Endodermal cell (in vitro differentiated cells): ENCODE results near the gene IGF2. TPM values are rescaled to one million over a fixed set of nuclear protein-coding genes. Genes with fewer than 3 reads are reported as not detected.

Experiments
- DNase-seq: peaks from one replicate; pipeline ENCODE4 v3.0.0-alpha.2; 2017
- H3K27ac ChIP-seq: 2 replicates; pipeline ENCODE4 v1.5.1; 2013; ENCODE audit warnings: mild to moderate bottlenecking, low read depth, low read length, moderate library complexity
- H3K27me3 ChIP-seq: 2 replicates; pipeline ENCODE4 v1.6.1; 2013; ENCODE audit warnings: mild to moderate bottlenecking, low read length, moderate library complexity; ENCODE audit not compliant: insufficient read depth, control insufficient read depth, poor library complexity, severe bottlenecking
- H3K36me3 ChIP-seq: 2 replicates; pipeline ENCODE4 v1.7.0; 2013; ENCODE audit warnings: mild to moderate bottlenecking, low read length, moderate library complexity; ENCODE audit not compliant: control insufficient read depth, insufficient read depth
- H3K4me1 ChIP-seq: one replicate; pipeline ENCODE4 v1.7.0; 2013; ENCODE audit warnings: low read length; ENCODE audit not compliant: control insufficient read depth, insufficient read depth
- H3K4me3 ChIP-seq: 2 replicates; pipeline ENCODE4 v1.5.1; 2013; ENCODE audit warnings: mild to moderate bottlenecking, low read length, moderate library complexity
- H3K9ac ChIP-seq: 2 replicates; pipeline ENCODE4 v1.6.1; 2013; ENCODE audit warnings: mild to moderate bottlenecking, low read length, moderate library complexity; ENCODE audit not compliant: poor library complexity, severe bottlenecking; ENCODE audit errors: extremely low read depth
- H3K9me3 ChIP-seq: 2 replicates; pipeline ENCODE4 v1.6.1; 2013; ENCODE audit warnings: mild to moderate bottlenecking, low read length, moderate library complexity; ENCODE audit not compliant: control insufficient read depth
- H3K27ac Mint-ChIP-seq: 2 replicates; pipeline ENCODE4 v1.8.0; 2020; ENCODE audit warnings: mixed read lengths
- H3K27me3 Mint-ChIP-seq: 2 replicates; pipeline ENCODE4 v1.8.0; 2021; ENCODE audit warnings: mild to moderate bottlenecking, mixed read lengths; ENCODE audit not compliant: insufficient read depth
- H3K36me3 Mint-ChIP-seq: 2 replicates; pipeline ENCODE4 v1.8.0; 2020; ENCODE audit warnings: low read depth, mixed read lengths
- H3K4me1 Mint-ChIP-seq: 2 replicates; pipeline ENCODE4 v1.8.0; 2020; ENCODE audit warnings: mixed read lengths
- H3K4me3 Mint-ChIP-seq: 2 replicates; pipeline ENCODE4 v1.8.0; 2020; ENCODE audit warnings: mild to moderate bottlenecking, moderate library complexity, mixed read lengths
- H3K9me3 Mint-ChIP-seq: 2 replicates; pipeline ENCODE4 v1.8.0; 2020; ENCODE audit warnings: mild to moderate bottlenecking, mixed read lengths
- WGBS, 2 experiments: methylation state at CpG; one replicate each; pipeline versions ENCODE4 v1.1.5 to v1.1.7; 2013; ENCODE audit warnings: missing lambda C conversion rate in 2 of 2, mixed read lengths in 1 of 2; ENCODE audit not compliant: insufficient coverage in 1 of 2, insufficient read length in 1 of 2; 5-methylcytosine and 5-hydroxymethylcytosine counted together
- total RNA-seq, 2 donors: library from RNA; stranded (reverse); fragmentation: NEBNext Ultra II Directional in 1 of 2; extraction: Animal tissue kit (Norgen Biotek cat#: 25700) in 1 of 2; gene quantifications; 2 replicates in 1 of 2; 3 replicates in 1 of 2; pipeline ENCODE4 v1.2.1, GENCODE V29; 2021
- TF ChIP-seq, protein P1 (sequence below): fragments of 200-600 bp; sonication (generic); conservative IDR thresholded peaks from 2 replicates; pipeline ENCODE4 v1.5.0; 2021; ENCODE audit warnings: antibody characterized with exemption, mild to moderate bottlenecking

IGF2 gene
- total RNA-seq, 2 donors from 2014 or later, result 0.80 to 5.1 TPM

DNA sequence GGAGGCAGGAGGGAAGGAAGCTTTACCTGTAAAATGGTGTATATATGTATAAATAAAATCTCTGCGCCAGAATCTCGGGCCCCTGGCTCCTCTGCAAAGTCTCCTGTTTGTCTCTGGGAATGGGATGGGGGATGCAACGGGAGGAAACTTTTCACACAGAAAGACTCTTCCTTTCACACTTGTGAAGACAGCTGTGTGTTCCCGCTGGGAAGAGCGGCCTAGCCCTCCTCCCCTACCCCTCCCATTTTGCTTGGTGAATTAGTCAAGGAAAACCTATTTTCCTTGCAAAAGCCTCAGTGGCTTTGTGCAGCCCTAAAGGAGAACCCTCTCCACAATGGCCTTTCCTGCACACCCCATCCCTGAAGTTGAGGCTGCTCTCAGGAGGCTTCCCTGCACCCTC lies 9.4 kb upstream of the IGF2 start:
- Histone ChIP-seq H3K27ac (no peak overlapping the region), H3K4me3 (no peak overlapping the region), H3K9me3 (no peaks in the 10 kb centered on the region), H3K9ac (no peak overlapping the region), H3K4me1 (peaks cover 14% of the 10 kb centered on the region), H3K36me3 (no peaks in the 10 kb centered on the region), H3K27me3 (peaks cover 65% of the 10 kb centered on the region)
- 14 to 33% methylated on average over 1 to 5 of the region's 5 CpGs for WGBS, 2 experiments
- no peak overlapping the region for H3K4me3 Mint-ChIP-seq
- H3K27me3 Mint-ChIP-seq, result peaks cover 74% of the 10 kb centered on the region
- no peak for DNase-seq
- peaks cover 14% of the 10 kb centered on the region for H3K4me1 Mint-ChIP-seq
- H3K9me3 Mint-ChIP-seq, result no peaks in the 10 kb centered on the region
- H3K27ac Mint-ChIP-seq, result no peak overlapping the region
- H3K36me3 Mint-ChIP-seq, result no peaks in the 10 kb centered on the region
- TF ChIP-seq, protein P1, sequence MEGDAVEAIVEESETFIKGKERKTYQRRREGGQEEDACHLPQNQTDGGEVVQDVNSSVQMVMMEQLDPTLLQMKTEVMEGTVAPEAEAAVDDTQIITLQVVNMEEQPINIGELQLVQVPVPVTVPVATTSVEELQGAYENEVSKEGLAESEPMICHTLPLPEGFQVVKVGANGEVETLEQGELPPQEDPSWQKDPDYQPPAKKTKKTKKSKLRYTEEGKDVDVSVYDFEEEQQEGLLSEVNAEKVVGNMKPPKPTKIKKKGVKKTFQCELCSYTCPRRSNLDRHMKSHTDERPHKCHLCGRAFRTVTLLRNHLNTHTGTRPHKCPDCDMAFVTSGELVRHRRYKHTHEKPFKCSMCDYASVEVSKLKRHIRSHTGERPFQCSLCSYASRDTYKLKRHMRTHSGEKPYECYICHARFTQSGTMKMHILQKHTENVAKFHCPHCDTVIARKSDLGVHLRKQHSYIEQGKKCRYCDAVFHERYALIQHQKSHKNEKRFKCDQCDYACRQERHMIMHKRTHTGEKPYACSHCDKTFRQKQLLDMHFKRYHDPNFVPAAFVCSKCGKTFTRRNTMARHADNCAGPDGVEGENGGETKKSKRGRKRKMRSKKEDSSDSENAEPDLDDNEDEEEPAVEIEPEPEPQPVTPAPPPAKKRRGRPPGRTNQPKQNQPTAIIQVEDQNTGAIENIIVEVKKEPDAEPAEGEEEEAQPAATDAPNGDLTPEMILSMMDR, result no peak

DNA sequence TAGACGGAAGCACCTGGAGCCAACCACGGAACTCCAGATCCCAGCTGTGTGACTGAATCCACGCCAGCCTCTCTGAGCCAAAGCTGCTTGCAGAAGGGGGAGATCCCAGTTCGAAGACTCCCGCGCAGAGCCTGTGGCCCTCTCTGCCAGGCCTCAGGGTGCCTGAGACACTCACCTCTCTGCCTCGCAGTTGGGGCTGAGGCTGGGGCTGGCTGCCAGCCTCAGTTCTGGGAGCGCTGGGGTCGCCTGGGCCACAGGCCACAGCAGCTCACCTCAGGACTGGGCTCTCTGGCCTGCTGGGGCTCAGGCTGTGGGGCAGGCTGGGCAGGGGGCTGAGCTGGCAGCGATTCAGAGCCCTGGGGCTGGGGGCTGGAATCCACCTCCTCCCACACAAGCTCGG lies 8.2 kb upstream of the IGF2 start:
- Mint-ChIP-seq H3K4me1 (peaks cover 16% of the 10 kb centered on the region), H3K4me3 (no peak overlapping the region), H3K36me3 (no peaks in the 10 kb centered on the region), H3K27ac (no peak overlapping the region), H3K27me3 (peaks cover 79% of the 10 kb centered on the region), H3K9me3 (no peaks in the 10 kb centered on the region)
- Histone ChIP-seq H3K4me3 (no peak overlapping the region), H3K4me1 (peaks cover 14% of the 10 kb centered on the region), H3K27me3 (peaks cover 77% of the 10 kb centered on the region), H3K36me3 (no peaks in the 10 kb centered on the region), H3K27ac (no peak overlapping the region), H3K9ac (no peak overlapping the region), H3K9me3 (no peaks in the 10 kb centered on the region)
- 55 to 60% methylated on average over 7 to 11 of the region's 11 CpGs for WGBS, 2 experiments
- TF ChIP-seq, protein P1, result no peak
- no peak for DNase-seq

DNA sequence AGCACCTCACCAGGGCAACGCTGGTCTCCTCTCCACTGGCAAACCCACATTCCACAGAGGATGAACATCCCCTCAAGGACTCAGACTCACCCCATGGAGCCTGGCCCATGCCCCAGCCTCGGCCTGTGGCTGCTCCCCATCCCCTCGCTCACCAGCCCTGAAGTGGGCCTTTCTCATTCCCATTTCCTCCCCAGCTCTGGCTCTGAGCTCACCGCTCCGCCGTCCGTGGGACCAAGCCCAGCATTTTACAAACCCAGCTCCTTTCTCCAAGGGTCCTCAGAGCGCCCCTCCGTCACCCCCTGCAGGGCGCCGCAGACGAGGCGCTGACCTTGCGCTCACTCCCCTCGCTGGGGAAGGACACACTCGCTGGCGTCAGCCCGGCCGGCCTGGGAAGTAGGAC lies 6.9 kb upstream of the IGF2 start:
- Histone ChIP-seq H3K4me3 (no peak overlapping the region), H3K27me3 (peaks cover 90% of the 10 kb centered on the region), H3K4me1 (peaks cover 12% of the 10 kb centered on the region), H3K27ac (no peak overlapping the region), H3K9ac (no peak overlapping the region), H3K9me3 (no peaks in the 10 kb centered on the region), H3K36me3 (no peaks in the 10 kb centered on the region)
- H3K27ac Mint-ChIP-seq, result no peak overlapping the region
- H3K9me3 Mint-ChIP-seq, result no peaks in the 10 kb centered on the region
- H3K36me3 Mint-ChIP-seq, result no peaks in the 10 kb centered on the region
- TF ChIP-seq, protein P1, result no peak
- peaks cover 90% of the 10 kb centered on the region for H3K27me3 Mint-ChIP-seq
- no peak for DNase-seq
- no peak overlapping the region for H3K4me3 Mint-ChIP-seq
- peaks cover 12% of the 10 kb centered on the region for H3K4me1 Mint-ChIP-seq
- WGBS, 2 experiments, result 31 to 39% methylated on average over 5 to 19 of the region's 19 CpGs
